CD14-positive monocyte (primary cell): ENCODE measurements around the gene VTI1B. TPM values are rescaled to one million over a fixed set of nuclear protein-coding genes. Genes with fewer than 3 reads are reported as not detected.
A peak's percentile ranks its signal among the peaks of the same experiment; 100 is the strongest.

Source experiments
- DNase-seq, 3 donors: peaks; one replicate each; pipeline ENCODE4 v3.0.0-alpha.2; 2011 to 2022
- H2AFZ ChIP-seq: 2 replicates; pipeline ENCODE4 v1.6.0; 2012; ENCODE audit warnings: mild to moderate bottlenecking, low read depth, low read length, inconsistent platforms; ENCODE audit not compliant: insufficient read depth, poor library complexity, severe bottlenecking
- H3K27ac ChIP-seq, 2 donors: 1 replicate in 1 of 2; 2 replicates in 1 of 2; pipeline ENCODE4 v1.5.1; 2012 to 2013; ENCODE audit warnings: low read length in 2 of 2, control low read depth in 1 of 2, inconsistent platforms in 1 of 2, low read depth in 1 of 2, mild to moderate bottlenecking in 1 of 2
- H3K27me3 ChIP-seq, 2 donors: one replicate each; pipeline versions ENCODE4 v1.6.0 to v1.6.1; 2011 to 2013; ENCODE audit warnings: low read length in 2 of 2; ENCODE audit not compliant: control insufficient read depth in 2 of 2, insufficient read depth in 2 of 2
- H3K36me3 ChIP-seq, 2 donors: replicated peaks in 1 of 2; 1 replicate in 1 of 2; 2 replicates in 1 of 2; pipeline versions ENCODE4 v1.5.1 to v1.6.1; 2012 to 2013; ENCODE audit warnings: low read length in 2 of 2, control low read depth in 1 of 2, inconsistent platforms in 1 of 2, mild to moderate bottlenecking in 1 of 2; ENCODE audit not compliant: insufficient read depth in 2 of 2, control insufficient read depth in 1 of 2
- H3K4me1 ChIP-seq, 2 donors: 1 replicate in 1 of 2; 2 replicates in 1 of 2; pipeline versions ENCODE4 v1.5.1 to v1.6.1; 2012 to 2013; ENCODE audit warnings: low read length in 2 of 2, control low read depth in 1 of 2, inconsistent platforms in 1 of 2, mild to moderate bottlenecking in 1 of 2, moderate library complexity in 1 of 2; ENCODE audit not compliant: insufficient read depth in 2 of 2, control insufficient read depth in 1 of 2
- H3K4me2 ChIP-seq: replicated peaks from 2 replicates; pipeline ENCODE3; 2012; ENCODE audit warnings: low read length, moderate library complexity, mild to moderate bottlenecking; ENCODE audit not compliant: poor library complexity, severe bottlenecking; ENCODE audit errors: extremely low read depth
- H3K4me3 ChIP-seq, 3 experiments: fragments of 200-600 bp in 1 of 3; sonication (generic) in 1 of 3; replicated peaks in 1 of 3; 1 replicate in 2 of 3; 2 replicates in 1 of 3; pipeline ENCODE4 v1.5.1; 2011 to 2013; ENCODE audit warnings: low read length in 3 of 3, mild to moderate bottlenecking in 3 of 3, control low read depth in 2 of 3, low read depth in 2 of 3, inconsistent platforms in 1 of 3, moderate library complexity in 1 of 3
- H3K79me2 ChIP-seq: 2 replicates; pipeline ENCODE4 v1.6.0; 2012; ENCODE audit warnings: mild to moderate bottlenecking, control low read depth, inconsistent platforms, low read length, moderate library complexity; ENCODE audit not compliant: insufficient read depth
- H3K9ac ChIP-seq: 2 replicates; pipeline ENCODE4 v1.6.0; 2017; ENCODE audit warnings: low read length, mild to moderate bottlenecking; ENCODE audit not compliant: insufficient read depth, poor library complexity, severe bottlenecking
- H3K9me3 ChIP-seq, 2 donors: replicated peaks in 1 of 2; 1 replicate in 1 of 2; 2 replicates in 1 of 2; pipeline versions ENCODE4 v1.5.1 to v1.6.1; 2012 to 2013; ENCODE audit warnings: low read length in 2 of 2, control low read depth in 1 of 2; ENCODE audit not compliant: control insufficient read depth in 1 of 2, insufficient read depth in 1 of 2
- H4K20me1 ChIP-seq: 2 replicates; pipeline ENCODE4 v1.6.0; 2012; ENCODE audit warnings: mild to moderate bottlenecking, low read length, control low read depth, moderate library complexity; ENCODE audit not compliant: insufficient read depth
- H3K27ac Mint-ChIP-seq, 7 donors: one replicate each; pipeline ENCODE4 v1.8.0; 2020; ENCODE audit warnings: mild to moderate bottlenecking in 7 of 7, mixed read lengths in 7 of 7, moderate library complexity in 6 of 7, inconsistent platforms in 2 of 7
- H3K27me3 Mint-ChIP-seq, 3 donors: one replicate each; pipeline ENCODE4 v1.8.0; 2021 to 2022; ENCODE audit warnings: low read depth in 3 of 3, mild to moderate bottlenecking in 3 of 3, mixed read lengths in 3 of 3, moderate library complexity in 3 of 3, inconsistent platforms in 1 of 3
- H3K36me3 Mint-ChIP-seq, 2 donors: one replicate each; pipeline ENCODE4 v1.8.0; 2020; ENCODE audit warnings: mixed read lengths in 2 of 2, inconsistent platforms in 1 of 2, mild to moderate bottlenecking in 1 of 2
- H3K4me1 Mint-ChIP-seq: one replicate; pipeline ENCODE4 v1.8.0; 2020; ENCODE audit warnings: mild to moderate bottlenecking, mixed read lengths
- H3K4me3 Mint-ChIP-seq, 2 donors: one replicate each; pipeline ENCODE4 v1.8.0; 2020; ENCODE audit warnings: mild to moderate bottlenecking in 2 of 2, mixed read lengths in 2 of 2, moderate library complexity in 1 of 2
- H3K9me3 Mint-ChIP-seq, 7 donors: one replicate each; pipeline ENCODE4 v1.8.0; 2020 to 2022; ENCODE audit warnings: mixed read lengths in 7 of 7, mild to moderate bottlenecking in 6 of 7, moderate library complexity in 6 of 7, inconsistent platforms in 2 of 7
- WGBS: methylation state at CpG from one replicate; pipeline ENCODE4 v1.1.5; 2013; ENCODE audit warnings: missing lambda C conversion rate; ENCODE audit not compliant: insufficient coverage; 5-methylcytosine and 5-hydroxymethylcytosine counted together
- intact Hi-C, 2 donors: fragments of 100-400 bp; cut with micrococcal nuclease; formaldehyde crosslinking; loops; one replicate each; pipeline versions ENCODE4 v1.15.0 to v1.15.1; 2023
- polyA plus RNA-seq, 3 donors: library from polyadenylated mRNA; depleted of rRNA in 1 of 3; unstranded in 2 of 3; stranded (reverse) in 1 of 3; fragments of 300-500 nt in 2 of 3; fragments of >200 nt in 1 of 3; fragmentation: Illumina TruSeq in 2 of 3; gene quantifications; 1 replicate in 2 of 3; 2 replicates in 1 of 3; pipeline ENCODE4 v1.2.3, GENCODE V29; 2012 to 2021
- TF ChIP-seq, protein P1 (sequence below): fragments of 200-600 bp; IDR thresholded peaks from one replicate; pipeline ENCODE4 v1.8.0; 2022; ENCODE audit warnings: antibody characterized with exemption, mild to moderate bottlenecking

The VTI1B gene
- polyA plus RNA-seq, 3 donors, result 31.3 to 84.7 (median 84.5) TPM

DNA sequence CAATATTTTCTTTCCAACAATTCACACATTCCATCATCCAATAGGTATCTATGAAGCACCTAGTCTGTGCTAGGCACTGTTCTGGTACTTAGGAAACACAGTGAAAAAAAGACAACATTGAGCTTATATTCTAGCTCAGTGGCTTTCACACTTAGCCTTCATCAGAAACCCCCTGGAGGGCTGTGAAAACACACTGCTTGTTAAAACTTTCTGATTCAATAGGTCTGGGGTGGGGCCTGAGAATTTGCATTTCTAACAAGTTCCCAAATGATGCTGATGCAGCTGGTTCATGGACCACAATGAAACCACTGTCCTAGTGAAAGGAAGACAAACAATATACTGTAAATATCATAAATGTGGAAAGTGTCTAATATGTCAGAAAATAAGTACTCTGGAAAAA, 5.9 kb downstream of the VTI1B start:
- peaks cover 6 to 27% of the 10 kb centered on the region in 2 donors for H3K36me3 Mint-ChIP-seq
- peaks cover 42% of the 10 kb centered on the region for H3K4me1 Mint-ChIP-seq
- H3K9me3 Mint-ChIP-seq, result no peaks in the 10 kb centered on the region
- no peak overlapping the region for H3K27ac Mint-ChIP-seq
- H3K27me3 Mint-ChIP-seq, result peaks cover 0 to 2% (median 0%) of the 10 kb centered on the region in 3 donors
- Histone ChIP-seq H3K4me2 (no peak overlapping the region), H3K79me2 (peaks cover 100% of the 10 kb centered on the region), H3K4me3 (no peak overlapping the region), H3K27ac (no peak overlapping the region), H4K20me1 (peaks cover 97% of the 10 kb centered on the region), H3K9me3 (no peaks in the 10 kb centered on the region), H3K36me3 (peaks cover 0 to 13% of the 10 kb centered on the region in 2 donors), H2AFZ (no peak overlapping the region), H3K9ac (no peak overlapping the region), H3K4me1 (peaks cover 25 to 26% of the 10 kb centered on the region in 2 donors), H3K27me3 (no peaks in the 10 kb centered on the region)
- TF ChIP-seq, protein P1, sequence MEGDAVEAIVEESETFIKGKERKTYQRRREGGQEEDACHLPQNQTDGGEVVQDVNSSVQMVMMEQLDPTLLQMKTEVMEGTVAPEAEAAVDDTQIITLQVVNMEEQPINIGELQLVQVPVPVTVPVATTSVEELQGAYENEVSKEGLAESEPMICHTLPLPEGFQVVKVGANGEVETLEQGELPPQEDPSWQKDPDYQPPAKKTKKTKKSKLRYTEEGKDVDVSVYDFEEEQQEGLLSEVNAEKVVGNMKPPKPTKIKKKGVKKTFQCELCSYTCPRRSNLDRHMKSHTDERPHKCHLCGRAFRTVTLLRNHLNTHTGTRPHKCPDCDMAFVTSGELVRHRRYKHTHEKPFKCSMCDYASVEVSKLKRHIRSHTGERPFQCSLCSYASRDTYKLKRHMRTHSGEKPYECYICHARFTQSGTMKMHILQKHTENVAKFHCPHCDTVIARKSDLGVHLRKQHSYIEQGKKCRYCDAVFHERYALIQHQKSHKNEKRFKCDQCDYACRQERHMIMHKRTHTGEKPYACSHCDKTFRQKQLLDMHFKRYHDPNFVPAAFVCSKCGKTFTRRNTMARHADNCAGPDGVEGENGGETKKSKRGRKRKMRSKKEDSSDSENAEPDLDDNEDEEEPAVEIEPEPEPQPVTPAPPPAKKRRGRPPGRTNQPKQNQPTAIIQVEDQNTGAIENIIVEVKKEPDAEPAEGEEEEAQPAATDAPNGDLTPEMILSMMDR, result no peak
- no peak overlapping the region for H3K4me3 Mint-ChIP-seq
- DNase-seq, result no peak
- intact Hi-C loops, result loop anchor here in 1 of 2 donors (5.0 kb wide), 4 partner anchors 34 to 241 kb away; partner anchors contain the start of genes ARG2 and RDH12

DNA sequence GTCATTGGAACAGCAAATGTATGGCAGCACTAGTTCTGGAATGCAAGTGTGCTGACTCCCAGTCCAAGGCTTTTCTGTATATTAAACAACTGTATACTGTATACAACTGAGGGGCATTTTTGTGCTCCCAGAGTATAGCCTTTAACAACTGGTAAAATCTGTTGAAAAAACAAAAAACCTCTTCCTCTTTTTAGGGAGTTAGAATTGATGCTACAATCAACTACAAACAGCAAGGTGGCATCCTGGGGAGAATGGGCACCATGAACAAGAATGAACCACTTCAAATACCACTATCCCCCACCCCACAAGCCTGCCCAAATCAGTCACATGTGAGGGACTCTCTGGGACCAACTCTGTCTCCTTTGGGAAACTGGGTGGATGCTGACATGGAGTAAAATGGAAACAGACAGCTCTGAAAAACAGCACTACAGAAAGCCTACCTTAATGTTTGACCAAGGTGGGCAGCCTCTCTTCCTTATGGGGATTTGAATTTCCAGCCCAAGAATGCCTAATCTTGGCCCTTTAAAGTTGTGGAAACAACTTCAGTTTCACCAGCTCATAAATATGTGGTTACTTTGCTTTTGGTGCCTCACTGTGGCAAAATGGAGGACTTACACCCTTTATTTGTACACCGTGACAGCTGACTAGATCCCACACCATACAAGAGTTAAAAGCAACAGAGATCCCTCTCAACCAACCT, 7.5 kb downstream of the VTI1B start:
- Histone ChIP-seq H3K36me3 (peaks cover 0 to 24% of the 10 kb centered on the region in 2 donors), H4K20me1 (peaks cover 97% of the 10 kb centered on the region), H3K4me1 (peaks cover 10 to 13% of the 10 kb centered on the region in 2 donors), H3K27ac (peak overlapping the region in 1 of 2 donors; percentile 39), H3K9me3 (no peaks in the 10 kb centered on the region), H3K4me2 (peak overlapping the region; percentile 1), H3K9ac (no peak overlapping the region), H3K79me2 (peaks cover 100% of the 10 kb centered on the region), H3K4me3 (no peak overlapping the region), H2AFZ (no peak overlapping the region), H3K27me3 (no peaks in the 10 kb centered on the region)
- no peaks in the 10 kb centered on the region for H3K9me3 Mint-ChIP-seq
- H3K27ac Mint-ChIP-seq, result peak overlapping the region in 6 of 7 donors; percentile 58 to 84 (median 74)
- peaks cover 14 to 29% of the 10 kb centered on the region in 2 donors for H3K36me3 Mint-ChIP-seq
- intact Hi-C loops, result loop anchor here in 1 of 2 donors (5.0 kb wide), 4 partner anchors 35 to 240 kb away; partner anchors contain the start of genes ARG2 and RDH12
- DNase-seq, result peak; percentile 36 to 53 (median 51)
- no peaks in the 10 kb centered on the region for H3K27me3 Mint-ChIP-seq
- TF ChIP-seq, protein P1, result peak; percentile 74
- peaks cover 33% of the 10 kb centered on the region for H3K4me1 Mint-ChIP-seq
- no peak overlapping the region for H3K4me3 Mint-ChIP-seq
- no CpG with 5 or more reads among the region's 1 CpG for WGBS
